HepG2 (cell line): ENCODE measurements around the gene WDR91. TPM values are rescaled to one million over a fixed set of nuclear protein-coding genes. Genes with fewer than 3 reads are reported as not detected.

Experiments
- AHDC1 ChIP-seq: sonication (generic); formaldehyde crosslinking; IDR thresholded peaks from 2 replicates; pipeline ENCODE4 v1.5.1; 2020; ENCODE audit warnings: mild to moderate bottlenecking, missing genetic modification reagents, borderline replicate concordance
- KAT8 ChIP-seq: IDR thresholded peaks from 2 replicates; pipeline ENCODE4 v1.6.1; 2016; ENCODE audit warnings: missing genetic modification reagents, missing compliant biosample characterization
- LRRFIP1 ChIP-seq: sonication (generic); formaldehyde crosslinking; conservative IDR thresholded peaks from 2 replicates; pipeline ENCODE4 v1.4.0; 2020; ENCODE audit warnings: missing genetic modification reagents
- MIER3 ChIP-seq: IDR thresholded peaks from 2 replicates; pipeline ENCODE4 v1.6.1; 2016; ENCODE audit warnings: missing compliant biosample characterization, borderline replicate concordance
- MIXL1 ChIP-seq: IDR thresholded peaks from 2 replicates; pipeline ENCODE4 v1.6.1; 2016
- NRL ChIP-seq: sonication (generic); formaldehyde crosslinking; IDR thresholded peaks from 2 replicates; pipeline ENCODE4 v1.5.0; 2020; ENCODE audit warnings: missing genetic modification reagents, mild to moderate bottlenecking, moderate library complexity, borderline replicate concordance
- POLR2G ChIP-seq: fragments of 200-400 bp; formaldehyde crosslinking; IDR thresholded peaks from 2 replicates; pipeline ENCODE4 v1.6.1; 2018; ENCODE audit warnings: mild to moderate bottlenecking, low read depth, low read length, moderate library complexity
- SMYD3 ChIP-seq: sonication (generic); formaldehyde crosslinking; IDR thresholded peaks from 2 replicates; pipeline ENCODE4 v1.8.1; 2023; ENCODE audit warnings: mild to moderate bottlenecking, missing genetic modification reagents
- TBX2 ChIP-seq: sonication (generic); formaldehyde crosslinking; IDR thresholded peaks from 2 replicates; pipeline ENCODE4 v1.5.0; 2020; ENCODE audit warnings: missing genetic modification reagents, mild to moderate bottlenecking, borderline replicate concordance
- UBTF ChIP-seq: sonication (generic); formaldehyde crosslinking; IDR thresholded peaks from 2 replicates; pipeline ENCODE4 v1.4.0; 2020; ENCODE audit warnings: mild to moderate bottlenecking, missing genetic modification reagents
- ZBTB4 ChIP-seq: sonication (generic); formaldehyde crosslinking; IDR thresholded peaks from 2 replicates; pipeline ENCODE4 v1.4.0; 2020; ENCODE audit warnings: missing genetic modification reagents, mild to moderate bottlenecking, borderline replicate concordance
- ZFP36L2 ChIP-seq: sonication (generic); formaldehyde crosslinking; IDR thresholded peaks from 2 replicates; pipeline ENCODE4 v1.4.0; 2020; ENCODE audit warnings: missing genetic modification reagents
- ZNF670 ChIP-seq: sonication (generic); formaldehyde crosslinking; IDR thresholded peaks from 2 replicates; pipeline ENCODE4 v1.8.0; 2022; ENCODE audit warnings: mild to moderate bottlenecking, missing genetic modification reagents, borderline replicate concordance
- ZSCAN22 ChIP-seq: sonication (generic); formaldehyde crosslinking; IDR thresholded peaks from 2 replicates; pipeline ENCODE4 v1.4.0; 2020; ENCODE audit warnings: mild to moderate bottlenecking, missing genetic modification reagents
- polyA plus RNA-seq, 8 experiments: library from polyadenylated mRNA; depleted of rRNA in 3 of 8; stranded (reverse) in 7 of 8; unstranded in 1 of 8; fragments of >200 nt; fragmentation: Illumina TruSeq in 4 of 8; extraction: Trizol in 4 of 8; gene quantifications; 2 replicates each; pipeline versions ENCODE4 v1.2.1 to v1.2.3, GENCODE V29; 2011 to 2016; ENCODE audit warnings: low read depth in 4 of 8, missing spikeins in 1 of 8, mixed read lengths in 1 of 8; ENCODE audit not compliant: insufficient read depth in 1 of 8
- total RNA-seq, 5 experiments: library from RNA; depleted of rRNA; stranded (reverse); fragments of >200 nt; fragmentation: Illumina TruSeq; extraction: Trizol; gene quantifications; 2 replicates each; pipeline ENCODE4 v1.2.3, GENCODE V29; 2016; ENCODE audit warnings: low read depth in 1 of 5

Gene WDR91
- total and polyA plus RNA-seq, 2 of the 13 experiments (the other 11 are each of a cell fraction or from before 2014, with no cell fraction given): 11.6 to 12.1 TPM

- TF ChIP-seq AHDC1 (CRISPR knock-in tag) (peak; percentile 3; the same call in 1 of the 2 replicates), UBTF (CRISPR knock-in tag) (no peak; the same call in 1 of the 2 replicates), KAT8 (CRISPR knock-in tag) (peak; percentile 73), TBX2 (CRISPR knock-in tag) (peak; percentile 74), POLR2G (peak; percentile 69), ZFP36L2 (no peak), SMYD3 (CRISPR knock-in tag) (peak; percentile 66; the same call in 1 of the 2 replicates), LRRFIP1 (CRISPR knock-in tag) (no peak), MIER3 (CRISPR knock-in tag) (peak; percentile 53; the same call in 1 of the 2 replicates), NRL (no peak), ZNF670 (CRISPR knock-in tag) (peak; percentile 44; the same call in 1 of the 2 replicates), ZSCAN22 (no peak), MIXL1 (CRISPR knock-in tag) (peak; percentile 54; the same call in 1 of the 2 replicates), ZBTB4 (CRISPR knock-in tag) (0 out of 2 replicates have a peak, but pooled peaks have one; percentile 67)
Measured at GRCh38 chr7:135147899-135148721, 63.2 kb downstream of the WDR91 start, which contains the start of gene TMEM140 (continued).
